ENCODE measurements around the gene COL23A1. TPM values are rescaled to one million over a fixed set of nuclear protein-coding genes. Genes with fewer than 3 reads are reported as not detected.

COL23A1 gene
- total RNA-seq, 2 experiments from 2014 or later: 0.15 TPM; not detected in 1

DNA sequence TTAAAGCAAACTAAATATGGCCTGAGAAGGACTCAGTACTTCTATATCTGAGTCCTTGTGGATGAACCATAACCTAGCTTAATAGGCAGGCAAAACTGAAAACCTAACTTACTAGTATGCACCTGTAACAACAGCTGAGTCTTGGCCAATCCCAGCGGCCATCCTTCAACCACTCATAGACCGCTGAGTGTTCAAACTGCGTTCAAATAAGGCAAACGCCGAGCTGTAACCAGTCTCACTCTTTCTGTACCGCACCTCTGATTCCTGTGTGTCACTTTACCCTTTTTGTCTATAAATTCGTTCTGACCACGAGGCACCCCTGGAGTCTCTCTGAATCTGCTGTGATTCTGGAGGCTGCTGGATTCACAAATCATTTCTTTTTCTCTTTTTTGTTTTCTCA lies 170.5 kb downstream of the COL23A1 start:
- Mint-ChIP-seq H3K4me1 (ENCODE audit: low read depth) (no peaks in the 10 kb centered on the region), H3K27me3 (peaks cover 9% of the 10 kb centered on the region), H3K36me3 (no peaks in the 10 kb centered on the region), H3K4me3 (no peak overlapping the region), H3K27ac (no peak overlapping the region), H3K9me3 (no peaks in the 10 kb centered on the region)
- POLR2A ChIA-PET: no interaction called here
- DNase-seq: no peak
- intact Hi-C loops (cut with micrococcal nuclease): no loop called here
- CTCF ChIA-PET: no interaction called here

DNA sequence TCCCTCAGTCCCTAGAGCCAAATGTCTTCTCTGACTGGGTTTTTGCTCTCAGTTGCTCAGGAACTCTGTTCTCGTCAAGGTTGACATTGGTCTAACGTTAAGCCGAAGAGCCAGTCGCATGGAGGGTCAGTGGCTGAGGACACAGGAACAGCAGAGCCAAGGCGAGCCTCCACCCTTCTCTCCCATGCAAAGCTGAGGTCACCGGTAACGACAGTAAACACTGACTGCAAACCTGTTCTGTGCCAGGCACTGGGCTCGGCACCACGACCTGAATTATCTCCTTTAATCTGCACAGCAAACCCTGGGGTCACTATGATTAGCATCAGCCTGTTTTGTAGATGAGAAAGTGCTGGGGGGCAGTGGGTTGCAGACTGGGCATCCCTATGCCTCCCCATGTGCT lies 171.0 kb downstream of the COL23A1 start:
- no peak for DNase-seq
- H3K4me3 Mint-ChIP-seq: no peak overlapping the region
- intact Hi-C loops (cut with micrococcal nuclease): no loop called here
- ChIA-PET CTCF (no interaction called here), POLR2A (no interaction called here)
- H3K27ac Mint-ChIP-seq: no peak overlapping the region
- H3K4me1 Mint-ChIP-seq (ENCODE audit: low read depth): no peaks in the 10 kb centered on the region
- H3K36me3 Mint-ChIP-seq: no peaks in the 10 kb centered on the region
- H3K27me3 Mint-ChIP-seq: peaks cover 9% of the 10 kb centered on the region
- no peaks in the 10 kb centered on the region for H3K9me3 Mint-ChIP-seq

DNA sequence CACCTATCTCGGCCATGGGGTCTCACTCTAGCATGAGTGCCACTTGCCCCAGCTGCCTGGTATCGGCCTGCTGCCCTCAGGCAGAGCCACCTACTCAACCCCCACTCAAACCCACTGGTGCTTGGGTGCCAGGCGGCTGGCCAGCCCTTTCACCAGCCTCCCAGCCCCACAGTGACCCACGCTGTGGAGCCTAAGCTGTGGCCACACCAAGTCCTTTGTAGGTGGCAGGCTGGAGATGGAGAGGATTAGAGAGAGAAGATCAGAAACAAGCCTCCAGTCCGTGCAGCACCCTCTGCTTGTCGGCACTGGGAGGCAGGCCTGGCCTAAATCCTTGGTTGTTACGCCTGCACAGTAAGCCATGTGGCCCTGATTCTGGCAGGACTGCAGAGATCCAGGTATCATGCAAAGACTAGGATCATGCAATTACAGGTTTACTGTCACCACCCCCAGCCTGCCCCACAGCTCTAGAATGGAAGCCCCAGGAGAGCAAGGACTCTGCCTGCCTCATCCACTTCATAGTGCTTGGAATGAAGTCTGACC lies 171.7 kb downstream of the COL23A1 start:
- Mint-ChIP-seq H3K4me3 (no peak overlapping the region), H3K9me3 (no peaks in the 10 kb centered on the region), H3K27me3 (peaks cover 9% of the 10 kb centered on the region), H3K27ac (no peak overlapping the region), H3K4me1 (ENCODE audit: low read depth) (no peaks in the 10 kb centered on the region), H3K36me3 (no peaks in the 10 kb centered on the region)
- POLR2A ChIA-PET: no interaction called here
- CTCF ChIA-PET: no interaction called here
- DNase-seq: no peak
- intact Hi-C loops (cut with micrococcal nuclease): no loop called here

DNA sequence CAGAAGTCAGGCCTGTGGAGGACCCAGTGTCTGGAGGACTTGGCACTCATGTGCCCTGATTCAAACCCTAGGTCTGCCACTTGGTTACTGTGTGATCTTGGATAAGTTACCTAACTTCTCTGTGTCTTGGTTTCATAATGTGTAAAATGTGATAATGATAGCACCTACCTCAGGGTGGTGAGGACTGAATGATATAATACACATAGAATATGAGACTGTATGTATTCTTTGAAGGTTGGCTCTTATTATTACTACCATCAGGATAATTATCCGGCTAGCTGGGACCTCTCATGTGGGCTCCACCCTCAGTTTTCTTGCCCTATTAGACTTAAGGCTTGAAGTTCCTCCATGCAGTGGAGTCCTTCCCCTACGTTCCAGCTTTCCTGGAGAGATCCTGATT lies 172.2 kb downstream of the COL23A1 start:
- peaks cover 8% of the 10 kb centered on the region for H3K27me3 Mint-ChIP-seq
- POLR2A ChIA-PET: no interaction called here
- no peaks in the 10 kb centered on the region for H3K9me3 Mint-ChIP-seq
- no peak overlapping the region for H3K27ac Mint-ChIP-seq
- CTCF ChIA-PET: no interaction called here
- no peak overlapping the region for H3K4me3 Mint-ChIP-seq
- H3K36me3 Mint-ChIP-seq: no peaks in the 10 kb centered on the region
- intact Hi-C loops (cut with micrococcal nuclease): no loop called here
- H3K4me1 Mint-ChIP-seq (ENCODE audit: low read depth): no peaks in the 10 kb centered on the region
- no peak for DNase-seq

DNA sequence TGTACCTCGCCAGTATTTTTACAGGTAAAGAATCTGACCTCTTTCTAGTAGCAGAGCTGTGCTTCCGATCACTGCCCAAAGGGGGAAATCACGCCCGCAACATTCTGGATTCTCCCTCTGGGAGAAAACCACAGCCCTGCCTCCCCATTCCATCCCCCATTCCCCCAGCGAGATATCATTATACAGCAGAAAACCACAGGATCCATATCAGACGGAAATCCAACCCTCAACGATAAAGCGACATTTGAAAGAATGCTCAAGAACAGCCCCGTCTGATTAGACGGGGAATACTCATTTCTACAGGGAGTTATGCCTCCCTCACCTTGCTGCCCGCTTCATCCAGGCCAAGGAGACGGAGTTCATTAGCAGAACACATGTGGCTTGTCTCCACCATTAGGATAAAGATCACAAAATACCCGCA lies 172.8 kb downstream of the COL23A1 start:
- Mint-ChIP-seq H3K27me3 (peaks cover 9% of the 10 kb centered on the region), H3K4me1 (ENCODE audit: low read depth) (no peaks in the 10 kb centered on the region), H3K27ac (no peak overlapping the region), H3K4me3 (no peak overlapping the region), H3K9me3 (no peaks in the 10 kb centered on the region), H3K36me3 (no peaks in the 10 kb centered on the region)
- intact Hi-C loops (cut with micrococcal nuclease): no loop called here
- CTCF ChIA-PET: no interaction called here
- DNase-seq: no peak
- POLR2A ChIA-PET: no interaction called here

DNA sequence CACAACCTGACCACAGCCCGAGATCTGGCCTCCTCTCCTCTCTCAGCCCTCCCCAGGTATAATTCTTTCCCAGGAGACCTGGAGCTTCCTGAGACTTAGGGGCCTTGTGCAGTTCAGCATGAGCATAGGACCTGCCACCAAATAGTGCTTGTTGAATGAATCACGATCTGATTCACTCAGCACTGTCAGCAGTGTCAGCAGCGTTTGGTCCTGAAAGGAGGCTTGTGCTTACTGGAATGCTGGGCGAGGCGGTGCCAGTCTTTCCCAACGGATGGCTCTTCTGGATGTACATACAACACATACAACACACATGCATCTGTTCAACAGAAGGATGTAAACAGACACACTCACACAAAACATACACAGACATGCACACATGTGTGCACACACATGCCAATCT lies 173.3 kb downstream of the COL23A1 start:
- Mint-ChIP-seq H3K27me3 (peaks cover 9% of the 10 kb centered on the region), H3K4me1 (ENCODE audit: low read depth) (no peaks in the 10 kb centered on the region), H3K4me3 (no peak overlapping the region), H3K9me3 (no peaks in the 10 kb centered on the region), H3K27ac (no peak overlapping the region), H3K36me3 (no peaks in the 10 kb centered on the region)
- ChIA-PET CTCF (no interaction called here), POLR2A (no interaction called here)
- intact Hi-C loops (cut with micrococcal nuclease): no loop called here
- no peak for DNase-seq

DNA sequence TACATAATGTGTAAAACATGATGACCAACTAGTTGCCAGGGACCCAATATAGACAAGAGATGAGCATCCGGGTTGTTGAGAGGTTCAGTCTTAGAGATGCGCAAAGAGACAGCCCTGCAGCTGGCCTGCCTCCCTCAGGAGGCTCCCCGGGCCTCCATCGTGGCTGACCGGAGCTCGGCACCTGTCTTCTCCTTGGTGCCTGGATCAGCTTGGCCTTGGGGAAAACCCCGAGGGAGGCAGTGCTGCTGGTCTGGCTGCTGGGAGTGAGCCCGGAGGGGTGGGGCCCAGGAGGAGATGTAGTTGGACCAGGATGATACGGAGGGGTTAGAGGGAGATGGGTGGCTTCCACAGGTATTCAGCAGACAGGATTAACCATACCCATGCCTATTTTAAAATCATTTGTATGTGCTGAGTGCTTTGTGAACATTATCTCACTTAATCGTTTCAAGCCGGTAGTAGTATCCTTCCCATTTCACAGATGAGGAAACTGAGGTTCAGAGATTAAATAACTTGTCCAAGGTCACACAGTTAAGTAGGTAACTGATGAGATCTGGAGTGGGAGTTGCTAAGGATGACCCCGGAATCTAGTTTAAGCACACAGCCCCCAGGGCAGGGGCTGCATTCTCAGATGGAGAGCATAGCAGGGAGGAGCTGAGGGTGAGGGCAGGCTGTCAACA lies 173.8 kb downstream of the COL23A1 start:
- H3K36me3 Mint-ChIP-seq: no peaks in the 10 kb centered on the region
- H3K4me3 Mint-ChIP-seq: no peak overlapping the region
- DNase-seq: no peak
- H3K27ac Mint-ChIP-seq: no peak overlapping the region
- ChIA-PET CTCF (no interaction called here), POLR2A (no interaction called here)
- H3K4me1 Mint-ChIP-seq (ENCODE audit: low read depth): no peaks in the 10 kb centered on the region
- no peaks in the 10 kb centered on the region for H3K9me3 Mint-ChIP-seq
- H3K27me3 Mint-ChIP-seq: peaks cover 9% of the 10 kb centered on the region
- intact Hi-C loops (cut with micrococcal nuclease): no loop called here

DNA sequence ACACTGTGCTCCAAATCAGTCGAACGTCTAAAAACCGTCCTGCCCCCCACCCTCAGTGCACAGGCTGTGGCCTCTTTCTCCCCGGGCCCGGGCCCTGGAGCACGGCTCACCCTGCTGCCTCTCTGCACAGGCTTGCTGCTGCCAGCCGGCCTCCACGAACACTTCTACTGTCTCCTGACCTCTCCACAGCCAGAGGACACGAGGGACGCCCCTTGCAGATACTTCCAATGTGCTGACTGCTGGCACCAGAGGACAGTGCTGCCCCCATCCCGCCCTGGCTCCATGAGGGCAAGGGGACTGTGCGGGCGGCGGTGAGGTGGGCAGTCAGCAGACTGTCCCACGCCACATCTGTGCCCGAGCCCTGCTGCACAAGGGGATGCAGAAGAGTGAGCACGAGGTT lies 174.8 kb downstream of the COL23A1 start:
- ChIA-PET CTCF (no interaction called here), POLR2A (no interaction called here)
- Mint-ChIP-seq H3K9me3 (no peaks in the 10 kb centered on the region), H3K4me1 (ENCODE audit: low read depth) (no peaks in the 10 kb centered on the region), H3K27ac (no peak overlapping the region), H3K4me3 (no peak overlapping the region), H3K36me3 (no peaks in the 10 kb centered on the region), H3K27me3 (peaks cover 9% of the 10 kb centered on the region)
- DNase-seq: no peak
- intact Hi-C loops (cut with micrococcal nuclease): no loop called here

DNA sequence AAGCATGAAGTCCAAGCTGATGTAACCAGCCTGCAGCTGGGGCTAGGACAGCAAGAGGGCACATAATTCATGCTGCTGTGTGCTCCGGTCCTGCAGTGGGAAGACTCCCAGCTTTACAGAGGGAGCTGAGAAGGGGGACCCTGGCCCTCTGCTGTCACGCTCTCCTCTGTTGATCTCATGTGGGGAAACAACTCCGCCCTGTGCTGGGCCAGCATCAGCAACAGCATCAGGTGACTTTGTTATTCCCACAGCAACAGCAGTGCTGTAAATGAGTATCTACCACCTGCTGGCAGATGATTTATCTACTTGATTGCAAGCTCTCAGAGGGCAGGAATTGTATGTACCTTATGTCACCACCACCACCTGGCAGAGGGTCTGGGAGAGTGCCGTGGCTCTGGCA lies 176.2 kb downstream of the COL23A1 start:
- H3K27me3 Mint-ChIP-seq: peaks cover 6% of the 10 kb centered on the region
- ChIA-PET POLR2A (no interaction called here), CTCF (no interaction called here)
- H3K27ac Mint-ChIP-seq: no peak overlapping the region
- no peak overlapping the region for H3K4me3 Mint-ChIP-seq
- intact Hi-C loops (cut with micrococcal nuclease): no loop called here
- DNase-seq: no peak
- H3K9me3 Mint-ChIP-seq: no peaks in the 10 kb centered on the region
- no peaks in the 10 kb centered on the region for H3K4me1 Mint-ChIP-seq (ENCODE audit: low read depth)
- H3K36me3 Mint-ChIP-seq: no peaks in the 10 kb centered on the region

DNA sequence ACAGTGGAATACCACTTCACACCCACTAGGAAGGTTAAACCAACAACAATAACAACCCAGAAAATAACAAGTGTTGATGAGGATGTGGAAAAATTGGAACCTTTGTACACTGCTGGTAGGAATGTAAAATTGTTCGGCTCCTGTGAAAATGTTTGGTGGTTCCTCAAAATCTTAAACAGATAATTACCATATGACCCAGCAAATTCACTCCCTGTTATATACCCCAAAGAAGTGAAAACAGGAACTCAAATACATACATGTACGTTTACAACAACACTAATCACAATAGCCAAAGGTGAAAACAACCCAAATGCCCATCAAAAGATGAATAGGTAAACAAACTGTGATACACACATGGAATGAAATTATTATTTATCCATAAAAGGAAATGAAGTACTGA lies 179.1 kb downstream of the COL23A1 start:
- POLR2A ChIA-PET: no interaction called here
- CTCF ChIA-PET: no interaction called here
- H3K4me3 Mint-ChIP-seq: no peak overlapping the region
- H3K36me3 Mint-ChIP-seq: no peaks in the 10 kb centered on the region
- peaks cover 8% of the 10 kb centered on the region for H3K9me3 Mint-ChIP-seq
- H3K27me3 Mint-ChIP-seq: peaks cover 7% of the 10 kb centered on the region
- no peak for DNase-seq
- no peak overlapping the region for H3K27ac Mint-ChIP-seq
- H3K4me1 Mint-ChIP-seq (ENCODE audit: low read depth): no peaks in the 10 kb centered on the region
- intact Hi-C loops (cut with micrococcal nuclease): no loop called here

DNA sequence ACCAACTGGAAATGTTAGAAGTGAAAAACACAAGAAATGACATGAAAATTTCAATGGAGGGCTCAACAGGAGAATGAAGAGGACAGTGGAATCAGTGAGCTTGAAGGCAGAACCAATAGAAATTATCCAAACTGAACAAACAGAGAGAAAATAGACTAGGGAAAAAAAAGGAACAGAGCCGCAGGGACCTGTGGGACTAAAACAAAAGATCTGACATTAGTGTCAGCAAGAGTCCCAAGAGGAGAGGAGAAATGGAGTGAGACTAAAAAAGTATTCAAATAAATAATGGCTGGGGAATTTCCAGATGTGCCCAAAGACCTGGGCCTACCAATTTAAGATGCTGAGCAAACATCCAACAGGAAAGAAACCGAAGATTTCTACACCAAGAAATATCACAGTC lies 182.5 kb downstream of the COL23A1 start:
- intact Hi-C loops (cut with micrococcal nuclease): no loop called here
- ChIA-PET POLR2A (no interaction called here), CTCF (no interaction called here)
- Mint-ChIP-seq H3K4me3 (no peak overlapping the region), H3K9me3 (peaks cover 8% of the 10 kb centered on the region), H3K27me3 (peaks cover 13% of the 10 kb centered on the region), H3K27ac (no peak overlapping the region), H3K4me1 (ENCODE audit: low read depth) (no peaks in the 10 kb centered on the region), H3K36me3 (no peaks in the 10 kb centered on the region)
- DNase-seq: no peak

DNA sequence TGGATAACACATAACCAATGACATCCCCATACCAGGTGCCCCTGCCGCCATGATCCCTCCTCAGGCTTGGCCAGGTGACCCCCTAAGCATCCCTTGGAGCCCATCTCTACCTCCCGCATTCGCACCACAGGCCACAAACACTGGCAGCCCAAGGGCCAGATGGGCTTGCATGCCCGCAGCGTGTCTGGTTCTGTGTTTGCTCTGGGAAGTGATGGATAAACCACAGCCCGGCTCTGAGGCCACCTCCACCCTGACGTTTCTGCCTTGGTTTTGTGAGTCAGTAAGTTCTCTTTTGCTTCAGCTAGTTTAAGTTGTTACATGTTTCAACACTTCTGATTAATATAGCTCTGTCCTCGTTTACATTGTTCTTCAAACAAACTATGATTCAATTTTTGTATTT lies 185.2 kb downstream of the COL23A1 start:
- no peak overlapping the region for H3K27ac Mint-ChIP-seq
- ChIA-PET CTCF (no interaction called here), POLR2A (no interaction called here)
- peaks cover 16% of the 10 kb centered on the region for H3K27me3 Mint-ChIP-seq
- no peak overlapping the region for H3K4me3 Mint-ChIP-seq
- H3K4me1 Mint-ChIP-seq (ENCODE audit: low read depth): no peaks in the 10 kb centered on the region
- H3K36me3 Mint-ChIP-seq: no peaks in the 10 kb centered on the region
- H3K9me3 Mint-ChIP-seq: peaks cover 8% of the 10 kb centered on the region
- intact Hi-C loops (cut with micrococcal nuclease): no loop called here
- no peak for DNase-seq

DNA sequence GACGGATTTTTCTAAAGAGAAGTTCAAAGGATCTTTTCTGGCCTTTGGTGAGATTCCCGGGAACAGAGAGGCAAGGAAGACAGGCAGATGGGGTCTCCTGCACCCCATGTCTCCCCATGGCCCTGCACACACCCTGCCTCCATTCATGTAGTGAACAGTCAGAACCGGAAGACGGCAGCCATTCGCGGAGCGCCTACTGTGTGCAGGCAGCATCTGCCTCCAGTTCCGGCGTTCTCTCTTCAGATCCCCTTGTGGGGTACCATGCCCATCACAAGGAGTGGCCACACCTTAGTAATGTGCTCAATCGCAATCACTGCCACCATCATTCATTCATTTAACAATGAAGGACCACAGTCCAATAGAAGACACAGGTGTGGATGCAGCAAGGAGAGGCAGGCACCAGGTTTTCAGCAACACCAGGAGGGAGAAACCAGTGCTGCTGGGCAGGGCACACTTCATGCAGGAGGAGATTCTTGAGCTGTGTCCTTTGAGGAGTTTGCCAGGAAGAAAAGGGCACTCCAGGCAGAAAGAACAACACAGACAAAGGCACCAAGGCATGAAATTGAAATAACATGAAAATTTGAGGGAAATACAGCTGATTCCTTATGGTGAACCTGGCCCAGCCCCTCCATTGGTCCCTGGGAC lies 186.1 kb downstream of the COL23A1 start:
- intact Hi-C loops (cut with micrococcal nuclease): no loop called here
- H3K4me1 Mint-ChIP-seq (ENCODE audit: low read depth): no peaks in the 10 kb centered on the region
- no peak overlapping the region for H3K4me3 Mint-ChIP-seq
- no peak overlapping the region for H3K27ac Mint-ChIP-seq
- no peak for DNase-seq
- H3K36me3 Mint-ChIP-seq: no peaks in the 10 kb centered on the region
- peaks cover 13% of the 10 kb centered on the region for H3K27me3 Mint-ChIP-seq
- POLR2A ChIA-PET: no interaction called here
- peaks cover 8% of the 10 kb centered on the region for H3K9me3 Mint-ChIP-seq
- CTCF ChIA-PET: no interaction called here
